GM19099 (cell line): Measurements from ENCODE around the gene EML3.
A peak's percentile ranks its signal among the peaks of the same experiment; 100 is the strongest.

Experiments
- POLR2A ChIP-seq: IDR thresholded peaks from 3 replicates; pipeline ENCODE4 v1.6.1; 2011; ENCODE audit warnings: low read depth; ENCODE audit not compliant: insufficient read length; ENCODE audit errors: extremely low read depth

Gene EML3

DNA sequence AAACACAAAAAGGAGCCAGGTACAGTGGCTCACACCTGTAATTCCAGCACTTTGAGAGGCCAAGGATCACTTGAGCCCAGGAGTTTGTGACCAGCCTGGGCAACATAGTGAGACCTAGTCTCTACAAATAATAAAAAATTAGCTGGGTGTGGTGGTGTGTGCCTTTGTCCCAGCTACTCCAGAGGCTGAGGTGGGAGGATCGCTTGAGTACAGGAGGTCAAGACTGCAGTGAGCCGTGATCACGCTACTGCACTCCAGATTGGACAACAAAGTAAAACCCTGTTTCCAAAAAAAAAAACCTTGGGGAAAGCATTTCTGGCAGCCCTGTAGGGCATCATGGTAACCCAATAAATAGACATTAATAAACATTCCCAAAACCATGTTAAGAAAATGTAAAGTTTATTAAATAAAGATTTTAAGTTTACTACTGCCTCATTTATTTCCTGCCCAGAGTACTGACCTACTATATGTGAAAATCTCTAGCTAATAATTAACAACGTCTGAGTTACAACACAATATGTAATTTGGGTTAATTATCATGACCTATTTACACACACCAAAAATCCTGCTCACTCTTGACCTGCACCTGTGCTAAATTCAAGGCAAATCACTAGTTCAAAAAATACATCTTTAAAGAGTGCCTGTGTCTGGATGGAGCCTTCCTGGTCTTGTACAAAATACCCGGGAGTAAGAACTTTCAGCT, 47.3 kb downstream of the EML3 start:
- TF ChIP-seq POLR2A = no peak

DNA sequence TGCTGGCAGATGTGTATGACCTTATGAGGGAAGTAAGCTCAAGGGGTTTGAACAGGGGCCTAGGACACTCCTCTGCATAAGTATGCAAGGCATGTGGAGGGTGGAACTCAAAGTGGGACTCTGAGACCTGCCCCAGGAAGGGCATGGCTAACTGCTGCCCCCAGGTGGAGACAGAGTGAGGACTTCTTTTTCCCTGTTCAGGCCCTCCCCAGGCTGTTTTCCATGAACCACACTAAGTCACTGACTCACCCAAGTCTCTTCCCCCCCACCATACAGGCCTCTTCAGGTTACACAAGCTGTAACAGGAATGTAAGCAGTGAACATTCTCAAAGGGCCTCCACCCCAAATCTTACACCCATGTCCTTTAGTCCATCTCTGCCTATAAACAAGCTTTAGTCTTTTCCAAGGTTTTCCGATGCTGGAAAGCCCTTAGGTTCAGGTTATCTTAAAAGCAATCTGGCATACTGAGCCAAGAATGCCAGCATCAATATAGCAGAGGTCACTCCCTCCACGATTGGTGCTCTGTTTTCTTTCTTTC, 51.9 kb downstream of the EML3 start:
- no peak for TF ChIP-seq POLR2A

DNA sequence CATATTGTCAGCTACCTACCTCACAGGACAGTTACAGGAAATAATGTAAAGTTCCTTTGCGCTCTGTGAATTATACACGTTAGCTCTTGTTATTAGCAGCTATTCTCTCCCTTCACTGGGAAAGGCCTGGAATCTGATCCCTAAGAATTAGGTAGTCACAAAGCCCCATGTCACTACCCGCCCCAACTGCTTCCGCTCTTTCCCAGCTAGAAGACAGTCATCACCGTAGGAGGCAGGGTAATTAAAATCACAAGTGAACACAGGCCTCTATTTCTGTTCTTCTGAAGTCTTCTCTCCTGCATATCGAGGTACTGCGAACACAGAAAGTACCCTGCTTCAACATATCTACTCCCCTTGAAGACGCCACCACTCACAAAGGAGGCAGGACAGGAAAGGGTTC, 53.4 kb downstream of the EML3 start:
- no peak for TF ChIP-seq POLR2A

DNA sequence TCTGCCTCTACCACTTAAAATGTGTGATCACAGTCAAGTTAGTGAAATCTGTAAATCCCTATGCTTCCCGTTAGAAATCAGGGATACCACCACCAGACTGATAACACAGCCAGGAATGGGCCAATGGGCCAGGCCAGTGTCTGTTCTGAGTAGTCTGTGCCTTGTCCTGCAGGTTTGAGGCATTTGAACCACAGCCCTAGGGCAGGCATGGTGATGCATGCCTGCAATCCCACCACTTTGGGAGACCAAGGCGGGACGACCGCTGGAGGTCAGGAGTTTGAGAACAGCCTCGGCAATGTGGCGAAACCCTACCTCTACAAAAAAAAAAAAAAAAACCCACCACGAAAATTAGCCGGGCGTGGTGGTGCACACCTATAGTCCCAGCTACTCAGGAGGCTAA, 53.9 kb downstream of the EML3 start:
- no peak for TF ChIP-seq POLR2A

DNA sequence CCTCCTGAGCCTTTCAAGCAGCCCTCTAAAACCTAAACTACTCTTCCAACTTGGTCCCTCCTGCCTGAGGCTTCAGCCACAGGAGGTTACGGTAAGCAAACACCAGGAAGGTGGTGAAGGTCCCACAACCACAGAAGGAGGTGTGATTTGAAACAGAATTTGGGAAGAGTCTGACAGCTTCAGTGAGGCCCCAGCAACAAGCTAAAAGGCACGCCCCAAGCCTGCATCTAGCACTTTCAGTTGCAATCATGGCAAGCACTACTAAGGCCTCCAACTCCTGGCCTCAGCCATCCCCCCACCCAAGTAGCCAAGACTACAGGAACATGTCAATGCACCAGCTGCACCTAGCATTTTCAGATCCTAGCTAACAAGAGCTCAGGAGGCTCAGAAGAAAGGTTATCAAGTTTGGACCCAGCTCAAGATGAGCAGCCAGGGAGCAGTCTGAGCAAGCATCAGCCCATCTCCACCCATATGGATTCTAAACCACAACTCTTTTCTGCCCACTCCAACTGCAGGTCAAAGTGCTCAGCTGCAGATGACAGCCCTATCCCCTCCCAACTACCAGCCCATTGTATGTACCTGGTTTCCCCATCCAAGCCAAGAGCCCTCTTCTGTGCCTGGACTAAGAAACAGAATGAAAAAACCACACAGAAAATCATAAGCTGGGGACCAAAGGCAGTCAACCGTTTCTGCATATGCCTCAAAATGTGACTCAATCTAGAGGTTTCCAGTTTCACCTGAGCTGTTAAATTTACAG, 55.5 kb downstream of the EML3 start:
- no peak for TF ChIP-seq POLR2A

- peak; percentile 52 for TF ChIP-seq POLR2A
These were observed 56.3 kb downstream of the EML3 start for GRCh38 chr11:62556108-62556874.

- no peak for TF ChIP-seq POLR2A
These were observed 57.0 kb downstream of the EML3 start for GRCh38 chr11:62555464-62556107.

- TF ChIP-seq POLR2A = no peak
These were observed 58.0 kb downstream of the EML3 start for GRCh38 chr11:62554387-62555167.

DNA sequence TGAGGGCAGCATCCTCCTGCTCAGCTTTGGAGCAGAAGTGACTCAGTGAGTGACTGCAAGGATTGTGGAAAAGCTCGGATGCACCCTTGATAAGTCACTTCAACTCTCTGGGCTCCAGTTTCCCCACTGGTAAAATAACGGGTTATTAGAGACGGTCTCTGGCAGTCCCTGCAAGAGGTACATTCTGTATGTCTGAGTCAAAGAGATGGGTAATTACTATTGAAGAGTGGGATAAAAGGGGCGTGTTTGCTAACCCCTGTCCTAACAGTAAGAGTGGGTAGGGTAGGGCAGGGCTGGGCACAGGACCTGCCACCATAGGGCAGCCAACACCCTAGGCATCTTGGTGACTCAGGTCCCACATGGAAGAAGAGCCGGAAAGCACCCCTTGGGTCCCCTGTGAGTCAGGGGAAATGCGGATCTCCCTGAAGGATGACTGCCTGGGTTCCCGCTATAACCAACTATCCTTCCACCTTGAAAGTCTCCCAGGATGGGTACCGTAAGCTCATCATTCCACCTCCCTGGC, 58.7 kb downstream of the EML3 start:
- no peak for TF ChIP-seq POLR2A

DNA sequence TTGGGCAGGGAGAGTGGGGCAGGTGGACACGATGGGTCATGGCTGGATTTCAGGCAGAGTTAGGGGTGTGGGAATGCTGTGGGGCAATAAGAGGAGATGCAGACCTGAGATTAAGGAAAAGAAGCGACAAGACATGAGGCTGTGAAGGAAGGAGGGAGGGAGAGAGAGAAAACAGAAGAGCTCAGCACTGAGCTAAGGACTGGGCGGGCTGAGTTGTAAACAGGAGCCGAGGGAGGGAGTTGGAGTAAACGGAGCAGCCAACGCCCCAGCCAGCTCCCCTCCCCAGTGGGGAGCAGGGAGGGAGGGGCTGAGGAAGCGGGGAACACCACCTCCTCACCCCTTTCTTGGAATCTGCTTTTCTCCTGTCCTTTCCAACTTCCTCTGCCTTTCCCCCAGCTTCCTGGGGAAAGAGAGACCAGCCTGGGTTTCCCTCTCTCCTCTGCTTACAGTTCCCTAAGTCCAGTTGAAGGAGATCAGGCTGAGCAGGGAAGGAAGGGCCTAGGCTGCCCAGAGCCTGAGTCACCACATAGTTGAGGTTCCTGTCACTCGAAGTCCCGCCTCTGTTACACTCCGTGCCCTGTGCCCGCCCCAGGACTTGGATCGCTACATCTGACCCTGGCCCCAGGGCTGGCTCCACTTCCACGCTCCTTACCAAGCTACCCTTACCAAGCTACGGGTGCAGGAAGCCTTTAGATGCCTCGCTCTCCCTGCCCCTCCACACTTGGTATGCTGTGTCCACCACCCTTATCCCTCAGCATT, 59.3 kb downstream of the EML3 start:
- no peak for TF ChIP-seq POLR2A

DNA sequence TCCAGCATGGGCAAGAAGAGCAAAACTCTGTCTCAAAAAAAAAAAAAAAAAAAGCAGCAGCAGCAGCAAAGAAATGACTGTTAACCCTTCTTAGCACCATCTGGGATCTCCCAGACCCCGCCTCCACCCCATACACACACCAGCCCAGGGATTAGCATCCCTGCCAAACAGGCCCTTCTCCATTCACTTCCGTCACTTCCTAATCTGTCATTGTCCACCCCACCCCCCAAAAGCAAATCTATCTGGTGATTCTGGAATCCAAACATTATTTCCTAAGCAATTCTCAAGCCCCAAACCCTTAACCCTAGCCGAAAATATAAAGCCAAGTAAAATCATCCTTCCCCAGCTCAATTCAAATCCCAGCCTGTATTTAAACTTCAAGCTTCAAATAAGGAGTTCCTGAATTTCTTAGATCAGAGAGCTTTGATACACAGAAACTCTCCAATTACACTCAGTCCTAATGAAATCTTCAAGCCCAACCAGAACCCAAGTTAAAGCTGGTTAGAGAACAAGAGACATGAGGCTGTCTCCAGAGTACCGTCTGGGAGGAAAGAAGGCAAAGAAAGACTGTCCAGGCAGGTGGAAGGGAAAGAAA, 60.0 kb downstream of the EML3 start:
- TF ChIP-seq POLR2A = no peak
